Cardiac fibroblast (primary cell): ENCODE results near the gene TJP2.

Source experiments
- DNase-seq, 2 donors: peaks; one replicate each; pipeline versions ENCODE4 v3.0.0 to v3.0.0-alpha.2; 2010; ENCODE audit warnings: low read depth in 2 of 2
- H3K4me3 ChIP-seq, 2 donors: replicated peaks in 1 of 2; 1 replicate in 1 of 2; 2 replicates in 1 of 2; pipeline ENCODE4 v1.5.1; 2011; ENCODE audit warnings: low read depth in 2 of 2, low read length in 2 of 2, mild to moderate bottlenecking in 2 of 2, moderate library complexity in 1 of 2
- CTCF ChIP-seq: IDR thresholded peaks from one replicate; pipeline ENCODE4 v1.5.1; 2011; ENCODE audit warnings: low read depth, mild to moderate bottlenecking, low read length, inconsistent platforms

The TJP2 gene

GRCh38 chr9:69195668-69196067 is 21.6 kb downstream of the TJP2 start:
- no peak for TF ChIP-seq CTCF
- no peak overlapping the region for H3K4me3 ChIP-seq
- DNase-seq = no peak

- no peak for TF ChIP-seq CTCF
- no peak for DNase-seq
Measured at GRCh38 chr9:69197687-69198086, 23.6 kb downstream of the TJP2 start.

GRCh38 chr9:69198521-69199220 is 24.6 kb downstream of the TJP2 start:
- TF ChIP-seq CTCF = no peak
- DNase-seq = peak in 1 of 2 donors; percentile 34
- no peak overlapping the region for H3K4me3 ChIP-seq

More at GRCh38 chr9:69197687-69198086, 23.6 kb downstream of the TJP2 start:
- H3K4me3 ChIP-seq = no peak overlapping the region

DNA sequence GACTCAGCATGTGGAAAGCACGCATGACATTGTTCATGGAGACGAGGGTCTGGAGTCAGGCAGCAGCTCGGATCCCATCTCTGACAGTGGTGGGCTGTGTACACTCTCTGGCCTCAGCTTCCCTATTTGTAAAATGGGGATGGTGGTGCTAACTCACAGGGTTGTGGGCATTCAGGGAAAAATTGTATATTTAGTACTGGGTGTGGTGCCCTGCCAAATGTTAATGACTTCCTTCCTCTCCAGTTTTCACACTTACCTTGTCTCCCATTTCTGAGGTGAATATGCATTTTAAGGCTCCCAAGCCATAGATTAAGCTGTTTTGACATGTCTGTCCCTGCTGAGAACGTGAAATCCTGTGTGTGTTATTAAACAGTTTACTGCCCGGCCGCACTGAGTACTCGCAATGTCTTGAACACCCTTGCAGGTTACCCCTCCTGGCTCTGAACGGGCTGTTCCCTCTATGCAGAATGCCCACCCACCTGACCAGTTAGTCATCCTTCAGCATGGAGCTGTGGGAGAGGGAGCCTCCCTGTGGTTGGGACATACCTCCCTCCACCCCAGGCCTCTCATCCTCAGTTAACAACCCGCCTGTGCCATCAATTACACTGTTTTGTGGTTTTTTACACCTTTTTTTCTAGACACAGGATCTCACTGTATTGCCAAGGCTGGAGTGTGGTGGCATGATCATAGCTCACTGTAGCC is 25.8 kb downstream of the TJP2 start:
- TF ChIP-seq CTCF = no peak
- DNase-seq = peak in 1 of 2 donors; percentile 52
- H3K4me3 ChIP-seq = no peak overlapping the region

GRCh38 chr9:69202556-69202955 is 28.5 kb downstream of the TJP2 start:
- TF ChIP-seq CTCF = no peak
- DNase-seq = no peak
- no peak overlapping the region for H3K4me3 ChIP-seq

DNA sequence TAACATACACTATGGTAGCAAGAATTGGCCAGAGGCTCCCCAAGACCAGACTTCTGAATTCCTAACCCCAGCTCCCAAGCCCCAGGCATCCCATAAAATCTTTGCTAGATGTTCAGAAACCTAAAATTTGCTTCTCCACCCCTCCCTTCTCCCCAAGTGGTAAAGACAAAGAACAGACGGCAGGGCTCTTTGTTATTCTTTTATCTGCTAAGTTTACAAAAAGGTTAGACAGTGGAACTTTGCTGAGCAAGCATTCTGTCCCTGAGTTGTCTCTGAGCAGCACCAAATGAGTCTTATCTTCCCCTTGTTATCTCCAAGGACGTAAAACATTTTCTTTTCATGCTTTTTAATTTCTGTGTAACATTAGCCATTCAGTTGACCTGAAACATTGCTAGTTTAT is 30.2 kb downstream of the TJP2 start:
- DNase-seq = no peak
- H3K4me3 ChIP-seq = no peak overlapping the region
- TF ChIP-seq CTCF = no peak
